ENCODE results near the gene WNT3A.

WNT3A gene

DNA sequence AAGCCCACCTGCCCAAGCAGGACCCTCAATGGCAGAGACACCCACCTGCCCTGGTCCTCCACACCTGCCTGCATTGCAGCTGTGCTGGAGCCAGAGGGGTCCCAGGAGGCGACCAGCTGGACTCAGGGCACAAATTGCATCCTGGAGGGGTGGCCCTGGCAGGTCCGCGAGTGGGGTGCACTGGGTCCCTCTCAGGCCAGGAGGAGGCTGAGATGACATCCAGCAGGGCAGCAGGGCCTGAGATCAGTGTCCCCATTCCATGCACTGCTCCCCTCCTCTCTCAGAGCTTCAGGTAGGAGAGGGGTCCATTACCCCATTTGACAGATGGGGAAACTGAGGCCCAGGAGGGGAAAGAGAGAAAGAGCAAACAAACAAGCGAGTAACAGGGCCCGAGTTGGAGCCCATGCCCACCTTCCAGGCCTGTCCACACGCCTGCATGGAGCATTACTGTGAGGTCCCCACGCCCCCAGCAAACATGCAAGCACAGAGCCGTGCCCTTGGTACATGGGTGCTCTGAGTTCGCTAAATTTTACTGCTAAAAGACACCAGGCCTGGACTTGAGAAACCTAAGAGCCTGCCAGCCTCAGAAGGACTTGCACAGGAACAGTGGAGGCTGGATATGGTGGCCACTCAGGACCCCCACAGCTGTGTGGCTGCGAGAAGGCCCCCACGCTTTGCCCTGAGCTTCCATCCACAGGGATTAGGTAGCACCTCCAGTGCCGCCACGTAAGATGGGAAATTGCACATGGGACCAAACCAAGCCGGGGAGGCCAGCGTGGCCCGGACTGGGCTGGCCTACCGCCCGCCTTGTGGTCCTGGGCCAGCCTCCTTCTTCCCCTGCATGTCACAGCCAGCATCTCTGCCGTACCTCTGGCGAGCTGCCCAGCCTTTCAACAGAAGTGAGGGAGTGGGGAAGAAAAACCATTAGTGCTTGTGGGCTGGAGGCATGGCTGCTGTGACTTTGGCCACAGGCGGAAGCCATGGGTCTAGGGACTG, 7.4 kb downstream of the WNT3A start:
- Histone ChIP-seq H3K4me3 (ENCODE audit: low read length) (no peak overlapping the region), H3K27ac (ENCODE audit: low read length) (no peak overlapping the region), H2AFZ (ENCODE audit: low read depth, low read length) (no peak overlapping the region), H3K4me2 (ENCODE audit: low read length) (no peak overlapping the region), H3K79me2 (ENCODE audit: low read length) (no peaks in the 10 kb centered on the region), H3K9me3 (ENCODE audit: insufficient read depth, low read length) (no peaks in the 10 kb centered on the region), H3K27me3 (ENCODE audit: low read depth, low read length) (no peaks in the 10 kb centered on the region), H3K36me3 (replicated peaks; ENCODE audit: low read depth, low read length) (no peaks in the 10 kb centered on the region), H3K9ac (ENCODE audit: low read length) (no peak overlapping the region), H3K4me1 (ENCODE audit: low read length) (peaks cover 6% of the 10 kb centered on the region; the same call in 1 of the 2 replicates), H4K20me1 (ENCODE audit: insufficient read depth, low read length) (no peaks in the 10 kb centered on the region)
- TF ChIP-seq CTCF (IDR thresholded peaks at IDR 0.05; ENCODE audit: low read depth, low read length) (no peak), EZH2phosphoT487 (IDR thresholded peaks at IDR 0.05; ENCODE audit: low read depth) (no peak)

DNA sequence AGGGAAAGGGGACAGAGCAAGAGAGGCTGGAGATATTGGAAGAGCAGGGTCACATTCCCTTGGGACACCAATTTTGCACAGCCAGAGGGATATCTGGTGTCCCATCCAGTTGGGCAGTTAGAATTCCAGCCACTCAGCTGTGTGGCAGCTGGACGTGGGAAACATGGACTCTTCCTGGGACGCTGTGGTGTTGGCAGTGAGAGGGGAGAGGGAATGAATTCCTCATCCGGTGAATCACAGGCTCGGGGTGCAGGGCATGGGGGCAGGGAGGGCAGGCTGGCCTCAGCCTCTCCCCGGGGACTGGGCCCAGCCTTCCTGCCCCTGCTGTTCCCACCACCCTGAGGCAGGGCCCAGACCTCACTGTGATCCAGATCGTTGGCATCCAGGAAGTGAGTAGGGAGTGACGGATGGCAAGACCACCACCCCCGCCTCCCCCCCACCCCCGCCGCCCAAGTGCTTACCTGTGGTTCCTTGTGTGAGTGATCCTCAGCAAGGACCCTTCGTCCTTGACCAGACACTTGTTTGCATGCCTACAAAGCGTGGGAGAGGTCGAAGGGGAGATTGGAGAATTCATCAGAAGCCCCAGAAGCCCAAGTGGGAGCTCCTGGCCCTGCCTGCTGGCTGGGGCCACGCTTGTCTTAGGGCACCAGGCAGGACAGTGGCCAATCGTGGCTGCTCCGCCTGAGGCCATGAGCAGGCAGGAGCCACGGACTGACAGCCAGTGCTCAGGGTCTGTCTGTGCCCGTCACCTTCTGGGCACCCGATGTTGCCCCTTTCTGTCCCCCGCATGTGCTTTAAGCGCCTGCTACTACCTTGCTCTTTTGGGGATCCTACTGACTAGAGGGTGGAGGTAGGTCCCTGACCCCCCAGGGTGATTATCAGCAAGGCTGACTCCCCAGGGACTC, 8.7 kb downstream of the WNT3A start:
- Histone ChIP-seq H3K9ac (ENCODE audit: low read length) (no peak overlapping the region), H3K27me3 (ENCODE audit: low read depth, low read length) (no peaks in the 10 kb centered on the region), H3K4me1 (ENCODE audit: low read length) (no peaks in the 10 kb centered on the region), H4K20me1 (ENCODE audit: insufficient read depth, low read length) (no peaks in the 10 kb centered on the region), H3K27ac (ENCODE audit: low read length) (no peak overlapping the region), H3K79me2 (ENCODE audit: low read length) (no peaks in the 10 kb centered on the region), H2AFZ (ENCODE audit: low read depth, low read length) (no peak overlapping the region), H3K9me3 (ENCODE audit: insufficient read depth, low read length) (no peaks in the 10 kb centered on the region), H3K36me3 (replicated peaks; ENCODE audit: low read depth, low read length) (no peaks in the 10 kb centered on the region), H3K4me2 (ENCODE audit: low read length) (no peak overlapping the region), H3K4me3 (ENCODE audit: low read length) (no peak overlapping the region)
- TF ChIP-seq EZH2phosphoT487 (IDR thresholded peaks at IDR 0.05; ENCODE audit: low read depth) (no peak), CTCF (IDR thresholded peaks at IDR 0.05; ENCODE audit: low read depth, low read length) (no peak)

DNA sequence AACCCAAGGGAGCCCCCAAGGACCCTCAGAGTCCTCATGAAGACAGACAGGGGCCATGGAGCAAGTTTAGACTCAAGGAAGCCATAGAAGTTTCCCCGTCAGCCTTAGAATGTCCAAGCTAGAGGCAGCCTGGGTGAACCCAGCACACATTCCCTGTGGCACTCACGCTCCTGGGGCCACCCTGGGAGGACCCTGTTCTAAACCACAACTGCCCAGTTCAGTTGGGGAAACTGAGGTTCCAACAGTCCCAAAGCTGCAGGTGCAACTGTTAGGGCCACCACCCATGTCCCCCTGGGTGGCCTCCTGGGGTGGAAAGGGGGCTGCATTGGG, 9.3 kb downstream of the WNT3A start:
- Histone ChIP-seq H3K9me3 (ENCODE audit: insufficient read depth, low read length) (no peaks in the 10 kb centered on the region), H3K27me3 (ENCODE audit: low read depth, low read length) (no peaks in the 10 kb centered on the region), H3K9ac (ENCODE audit: low read length) (no peak overlapping the region), H3K27ac (ENCODE audit: low read length) (no peak overlapping the region), H3K79me2 (ENCODE audit: low read length) (no peaks in the 10 kb centered on the region), H4K20me1 (ENCODE audit: insufficient read depth, low read length) (no peaks in the 10 kb centered on the region), H3K4me3 (ENCODE audit: low read length) (no peak overlapping the region), H3K4me2 (ENCODE audit: low read length) (no peak overlapping the region), H3K4me1 (ENCODE audit: low read length) (no peaks in the 10 kb centered on the region), H2AFZ (ENCODE audit: low read depth, low read length) (no peak overlapping the region), H3K36me3 (replicated peaks; ENCODE audit: low read depth, low read length) (no peaks in the 10 kb centered on the region)
- no peak for TF ChIP-seq CTCF (IDR thresholded peaks at IDR 0.05; ENCODE audit: low read depth, low read length)
- no peak for TF ChIP-seq EZH2phosphoT487 (IDR thresholded peaks at IDR 0.05; ENCODE audit: low read depth)
